Measurements from ENCODE around the gene SNX9. TPM values are rescaled to one million over a fixed set of nuclear protein-coding genes. Genes with fewer than 3 reads are reported as not detected.
"Not testable (repeated sequence)": the region's sequence is repeated elsewhere in the genome, so short reads cannot be mapped to it uniquely, and the experiment has no call there.

Gene SNX9
- total RNA-seq, 1 experiment from 2014 or later, result 16.6 TPM

- no peak overlapping the region for H3K4me3 Mint-ChIP-seq (ENCODE audit: low read depth, unreplicated experiment)
- CTCF ChIA-PET, result no interaction called here
- no peak overlapping the region for H3K27ac Mint-ChIP-seq (ENCODE audit: unreplicated experiment)
- H3K9me3 Mint-ChIP-seq (ENCODE audit: low read depth, unreplicated experiment), result no peaks in the 10 kb centered on the region
- H3K36me3 Mint-ChIP-seq (ENCODE audit: insufficient read depth, unreplicated experiment), result peaks cover 8% of the 10 kb centered on the region
- H3K27me3 Mint-ChIP-seq (ENCODE audit: unreplicated experiment), result no peaks in the 10 kb centered on the region
- DNase-seq, result no peak
- intact Hi-C loops (cut with micrococcal nuclease; ENCODE audit: unreplicated experiment), result no loop called here
- TF ChIP-seq CTCF (IDR thresholded peaks at IDR 0.05; ENCODE audit: unreplicated experiment), result no peak
- peaks cover 12% of the 10 kb centered on the region for H3K4me1 Mint-ChIP-seq (ENCODE audit: low read depth, unreplicated experiment)
- BruUV-seq (replicated peaks), result no TSS peak
These were observed 114.3 kb downstream of the SNX9 start for GRCh38 chr6:157937318-157937717.

GRCh38 chr6:157937916-157938315 lies 114.9 kb downstream of the SNX9 start:
- Mint-ChIP-seq H3K27me3 (ENCODE audit: unreplicated experiment) (no peaks in the 10 kb centered on the region), H3K36me3 (ENCODE audit: insufficient read depth, unreplicated experiment) (peaks cover 9% of the 10 kb centered on the region), H3K4me1 (ENCODE audit: low read depth, unreplicated experiment) (peaks cover 12% of the 10 kb centered on the region), H3K4me3 (ENCODE audit: low read depth, unreplicated experiment) (no peak overlapping the region), H3K9me3 (ENCODE audit: low read depth, unreplicated experiment) (no peaks in the 10 kb centered on the region), H3K27ac (ENCODE audit: unreplicated experiment) (no peak overlapping the region)
- CTCF ChIA-PET, result no interaction called here
- no peak for DNase-seq
- no TSS peak for BruUV-seq (replicated peaks)
- TF ChIP-seq CTCF (IDR thresholded peaks at IDR 0.05; ENCODE audit: unreplicated experiment), result no peak
- intact Hi-C loops (cut with micrococcal nuclease; ENCODE audit: unreplicated experiment), result no loop called here

- DNase-seq; BruUV-seq (replicated peaks); H3K9me3 Mint-ChIP-seq (ENCODE audit: low read depth, unreplicated experiment); H3K27me3 Mint-ChIP-seq (ENCODE audit: unreplicated experiment); H3K27ac Mint-ChIP-seq (ENCODE audit: unreplicated experiment); intact Hi-C loops (cut with micrococcal nuclease; ENCODE audit: unreplicated experiment); H3K4me3 Mint-ChIP-seq (ENCODE audit: low read depth, unreplicated experiment); H3K36me3 Mint-ChIP-seq (ENCODE audit: insufficient read depth, unreplicated experiment): not testable (repeated sequence)
- peaks cover 12% of the 10 kb centered on the region for H3K4me1 Mint-ChIP-seq (ENCODE audit: low read depth, unreplicated experiment)
- CTCF ChIA-PET, result interaction anchor here (0.5 kb wide), 1 partner anchor 710 kb away, joined by 7 read pairs; no protein-coding TSS in a partner anchor
These were observed 117.5 kb downstream of the SNX9 start for GRCh38 chr6:157940375-157941036.

- BruUV-seq (replicated peaks), result no TSS peak
- CTCF ChIA-PET, result no interaction called here
- no peak for TF ChIP-seq CTCF (IDR thresholded peaks at IDR 0.05; ENCODE audit: unreplicated experiment)
- H3K9me3 Mint-ChIP-seq (ENCODE audit: low read depth, unreplicated experiment), result no peaks in the 10 kb centered on the region
- H3K36me3 Mint-ChIP-seq (ENCODE audit: insufficient read depth, unreplicated experiment), result peaks cover 13% of the 10 kb centered on the region
- H3K27me3 Mint-ChIP-seq (ENCODE audit: unreplicated experiment), result no peaks in the 10 kb centered on the region
- DNase-seq, result no peak
- intact Hi-C loops (cut with micrococcal nuclease; ENCODE audit: unreplicated experiment), result no loop called here
- no peak overlapping the region for H3K27ac Mint-ChIP-seq (ENCODE audit: unreplicated experiment)
- peaks cover 12% of the 10 kb centered on the region for H3K4me1 Mint-ChIP-seq (ENCODE audit: low read depth, unreplicated experiment)
- no peak overlapping the region for H3K4me3 Mint-ChIP-seq (ENCODE audit: low read depth, unreplicated experiment)
These were observed 118.2 kb downstream of the SNX9 start for GRCh38 chr6:157941101-157941863.

GRCh38 chr6:157942351-157942750 lies 119.3 kb downstream of the SNX9 start:
- BruUV-seq (replicated peaks), result no TSS peak
- Mint-ChIP-seq H3K4me3 (ENCODE audit: low read depth, unreplicated experiment) (no peak overlapping the region), H3K4me1 (ENCODE audit: low read depth, unreplicated experiment) (peaks cover 12% of the 10 kb centered on the region), H3K36me3 (ENCODE audit: insufficient read depth, unreplicated experiment) (peaks cover 18% of the 10 kb centered on the region), H3K9me3 (ENCODE audit: low read depth, unreplicated experiment) (no peaks in the 10 kb centered on the region), H3K27me3 (ENCODE audit: unreplicated experiment) (no peaks in the 10 kb centered on the region), H3K27ac (ENCODE audit: unreplicated experiment) (no peak overlapping the region)
- intact Hi-C loops (cut with micrococcal nuclease; ENCODE audit: unreplicated experiment), result no loop called here
- no peak for TF ChIP-seq CTCF (IDR thresholded peaks at IDR 0.05; ENCODE audit: unreplicated experiment)
- CTCF ChIA-PET, result no interaction called here
- DNase-seq, result no peak
